HG03064 (cell line): ENCODE data around the gene GPR34.
"Not testable (repeated sequence)": the region's sequence is repeated elsewhere in the genome, so short reads cannot be mapped to it uniquely, and the experiment has no call there.

ENCODE experiments used
- ATAC-seq: cut with Tn5 transposase; IDR thresholded peaks from one replicate; pipeline ENCODE4 v1.9.1; 2021; ENCODE audit warnings: low read depth; ENCODE audit not compliant: unreplicated experiment

GPR34 gene

DNA sequence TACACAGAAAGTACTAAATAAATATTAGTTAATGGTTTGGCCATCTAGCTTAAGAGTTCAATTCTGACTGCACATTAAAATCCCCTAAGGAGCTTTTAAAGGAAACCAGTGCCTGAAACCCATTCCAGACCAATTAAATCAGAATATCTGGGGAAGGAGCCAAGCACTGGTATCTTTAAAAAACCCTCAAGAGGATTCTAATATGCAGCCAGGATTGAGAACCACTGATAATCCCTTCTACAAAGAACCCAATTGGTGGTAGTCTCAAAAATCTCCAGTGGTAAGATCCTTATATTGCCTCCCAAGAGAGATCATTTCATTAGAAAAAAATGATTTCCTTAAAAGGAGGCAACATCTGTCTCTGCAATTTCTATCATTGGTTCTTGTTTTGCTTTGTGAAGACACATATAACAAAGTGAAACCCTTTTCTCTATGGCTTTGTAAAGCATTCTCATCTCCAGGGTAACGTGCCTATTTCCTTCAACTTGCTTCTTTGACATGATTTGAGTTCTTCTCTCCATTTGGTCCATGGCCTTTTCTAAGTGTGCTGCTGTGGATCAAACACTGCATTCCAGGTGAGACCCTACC is 3.5 kb downstream of the GPR34 start:
- no peak for ATAC-seq

DNA sequence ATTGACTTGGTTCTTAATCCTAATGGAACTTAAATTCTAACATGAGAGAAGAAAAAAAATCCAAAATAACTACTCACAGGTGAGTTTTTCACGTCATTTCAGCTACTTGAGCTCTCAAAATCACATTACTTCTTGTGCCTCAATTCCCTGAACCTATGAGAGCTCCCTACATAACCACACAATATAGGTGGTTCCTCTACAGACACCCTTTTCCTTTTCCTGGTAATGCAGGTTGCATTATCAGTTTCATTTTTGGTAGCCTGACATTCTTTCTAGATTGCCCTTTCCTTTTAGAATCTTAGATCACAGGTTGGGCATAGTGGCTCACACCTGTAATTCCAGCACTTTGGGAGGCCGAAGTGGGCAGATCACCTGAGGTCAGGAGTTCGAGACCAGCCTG is 4.3 kb downstream of the GPR34 start:
- no peak for ATAC-seq

DNA sequence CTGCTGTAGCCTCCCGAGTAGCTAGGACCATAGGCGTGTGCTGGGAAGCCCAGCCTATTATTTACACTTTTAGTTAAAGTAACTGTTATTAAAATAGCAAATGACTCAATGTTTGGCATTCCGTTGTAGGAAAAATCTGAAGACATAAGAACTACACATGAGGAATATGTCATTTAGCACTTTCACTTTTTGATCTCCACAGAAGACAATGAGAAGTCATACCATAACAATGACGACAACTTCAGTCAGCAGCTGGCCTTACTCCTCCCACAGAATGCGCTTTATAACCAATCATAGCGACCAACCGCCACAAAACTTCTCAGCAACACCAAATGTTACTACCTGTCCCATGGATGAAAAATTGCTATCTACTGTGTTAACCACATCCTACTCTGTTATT is 6.7 kb downstream of the GPR34 start:
- ATAC-seq: no peak

DNA sequence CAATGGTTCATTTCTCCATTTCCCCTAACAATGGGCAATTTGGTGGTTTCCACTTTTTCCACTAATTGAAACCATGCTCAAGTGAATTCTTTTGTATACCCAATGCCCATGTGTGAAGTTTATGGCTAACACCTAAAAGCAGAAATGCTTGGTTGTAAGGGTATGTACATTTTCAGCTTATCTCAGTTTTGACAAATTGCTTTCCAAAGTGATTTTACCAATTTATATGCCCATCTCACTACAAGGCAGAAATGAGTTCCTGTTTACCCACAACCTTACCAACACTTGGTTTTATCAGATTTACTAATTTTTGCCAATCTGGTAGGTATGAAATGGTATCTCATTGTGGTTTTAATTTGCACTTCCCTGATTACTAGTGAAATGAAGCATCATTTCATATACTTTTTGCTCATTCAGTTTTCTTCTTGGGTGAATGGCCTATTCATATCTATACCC is 14.8 kb downstream of the GPR34 start:
- no peak for ATAC-seq

DNA sequence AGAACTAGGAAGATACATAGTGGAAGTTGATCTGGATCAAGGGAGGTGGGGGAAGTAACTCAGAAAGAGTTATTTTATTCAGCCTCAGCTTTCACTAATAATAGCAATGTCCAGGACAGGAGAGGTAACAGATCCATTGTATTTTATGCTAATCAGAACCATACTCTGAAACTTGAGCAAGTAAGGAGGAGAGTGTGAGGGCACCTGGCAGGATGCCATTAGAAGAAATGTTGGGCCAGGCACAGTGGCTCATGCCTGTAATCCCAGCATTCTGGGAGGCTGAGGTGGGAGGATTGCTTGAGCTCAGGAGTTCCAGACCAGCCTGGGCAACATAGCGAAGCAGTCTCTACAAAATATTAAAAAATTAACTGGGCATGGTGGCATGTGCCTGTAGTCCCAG is 16.3 kb downstream of the GPR34 start:
- no peak for ATAC-seq

DNA sequence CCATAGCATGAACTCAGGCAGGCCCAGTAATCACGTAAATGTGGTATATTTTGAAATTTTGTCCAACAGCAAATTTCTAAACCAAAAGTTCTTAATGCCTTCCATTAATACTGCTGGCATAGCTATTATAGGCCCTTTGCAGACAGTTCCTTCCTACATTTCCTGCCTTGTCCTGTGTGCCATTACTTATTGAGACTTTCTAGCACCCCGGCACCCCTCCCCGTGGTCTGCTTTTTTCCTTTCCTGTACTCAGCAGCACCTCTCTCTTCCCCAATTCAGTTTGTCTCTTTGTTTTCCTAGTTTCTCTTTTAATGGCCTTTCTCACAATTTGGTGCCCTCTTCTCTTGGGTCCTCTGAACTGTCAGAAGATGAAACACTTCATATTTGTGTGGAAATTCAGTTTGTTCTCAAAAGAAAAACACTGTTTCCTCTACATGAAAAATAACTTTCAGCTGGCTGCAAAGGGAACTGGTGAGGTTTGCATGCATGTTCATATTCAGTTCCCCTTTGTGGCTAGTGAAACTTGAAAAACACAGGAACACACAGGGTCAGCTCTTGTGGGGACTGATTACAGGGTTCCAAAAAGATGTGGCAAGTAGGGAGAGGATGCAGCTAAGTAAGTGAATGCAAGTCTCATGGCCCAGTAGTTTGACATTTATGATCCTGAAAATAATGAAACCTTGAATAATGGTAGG is 17.1 kb downstream of the GPR34 start:
- peak; percentile 74 for ATAC-seq

DNA sequence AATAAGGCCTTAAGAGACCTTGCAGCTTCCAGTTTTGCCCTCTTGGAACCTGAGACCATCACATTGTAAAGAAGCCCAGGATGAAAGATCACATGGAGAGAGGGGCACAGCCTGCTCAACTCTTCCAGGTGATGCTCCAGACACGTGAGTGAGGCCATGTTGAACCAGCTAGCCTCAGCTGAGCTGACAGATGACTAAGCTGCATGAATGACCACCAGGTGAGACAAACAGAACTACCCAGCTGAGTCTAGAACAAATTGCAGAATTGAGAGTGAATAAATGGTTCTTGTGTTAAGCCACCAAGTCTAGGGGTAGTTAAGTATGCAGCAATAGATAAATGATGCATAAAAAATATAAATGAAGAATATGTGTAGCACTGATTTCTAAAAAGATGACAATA is 18.4 kb downstream of the GPR34 start:
- ATAC-seq: no peak

DNA sequence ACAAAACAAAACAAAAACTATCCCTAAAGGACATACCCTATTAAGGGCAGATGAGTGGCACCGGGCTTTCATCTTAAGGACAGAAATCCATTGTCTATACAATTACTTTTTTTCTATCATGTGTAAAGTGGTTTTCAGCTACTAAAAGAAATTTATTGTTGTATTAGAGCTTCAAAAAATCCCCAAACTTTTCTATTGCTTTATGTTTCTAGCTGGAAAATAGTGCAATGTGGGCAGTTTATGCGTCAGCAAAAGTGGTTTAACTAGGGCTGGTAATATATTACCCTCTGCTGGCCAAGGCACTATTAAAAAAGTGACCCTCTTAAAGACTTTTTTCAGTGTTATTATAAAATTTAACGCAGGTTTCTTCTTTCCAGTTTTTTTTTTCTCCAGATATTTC is 19.7 kb downstream of the GPR34 start:
- no peak for ATAC-seq

DNA sequence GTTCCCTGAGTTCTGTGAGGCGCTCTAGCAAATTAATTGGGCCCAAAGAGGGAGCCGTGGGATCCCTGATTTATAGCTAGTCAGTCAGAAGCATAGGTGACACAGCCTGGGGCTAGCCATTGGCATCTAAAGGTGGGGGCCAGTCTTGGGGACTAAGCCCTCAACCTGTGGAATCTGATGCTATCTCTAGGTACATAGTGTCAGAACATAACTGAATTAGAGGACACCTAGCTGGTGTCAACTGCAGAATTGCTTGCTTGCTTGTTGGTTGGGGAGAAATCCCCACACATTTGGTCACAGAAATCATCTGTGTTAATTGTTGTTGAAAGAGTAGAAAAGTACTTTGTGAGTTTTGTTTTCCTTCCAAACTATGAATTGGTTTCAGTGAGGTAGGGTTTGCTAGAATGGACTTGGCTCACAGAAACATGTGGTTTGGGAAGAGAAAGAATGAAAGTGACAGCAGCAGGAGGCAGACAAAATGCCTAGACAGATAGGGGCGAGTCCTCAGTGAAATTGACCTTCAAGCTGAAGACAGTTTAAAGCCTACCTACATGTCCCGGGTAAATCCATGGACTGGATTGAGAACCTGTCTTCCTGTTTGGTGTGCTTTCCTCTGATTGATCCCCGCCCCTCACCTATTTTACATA is 22.4 kb downstream of the GPR34 start:
- no peak for ATAC-seq

DNA sequence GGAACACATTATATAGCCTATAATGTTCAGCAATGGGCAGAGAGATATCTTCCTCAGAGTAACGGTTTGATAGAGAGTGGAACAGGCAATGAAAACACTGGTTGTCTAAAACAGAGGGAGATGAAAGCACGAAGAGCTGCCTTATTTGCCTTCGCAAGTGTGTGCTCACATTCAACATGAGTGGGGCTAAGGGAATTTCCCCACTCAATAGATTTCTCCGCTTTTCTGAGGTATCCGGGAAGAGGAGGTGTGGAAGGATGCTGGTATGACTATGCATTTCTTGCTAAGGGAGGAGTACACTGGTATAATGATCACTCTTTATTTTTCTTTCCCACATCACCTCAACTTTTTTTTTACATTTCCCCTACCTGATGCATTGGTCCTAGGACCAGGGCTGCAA is 27.4 kb downstream of the GPR34 start:
- ATAC-seq: no peak

DNA sequence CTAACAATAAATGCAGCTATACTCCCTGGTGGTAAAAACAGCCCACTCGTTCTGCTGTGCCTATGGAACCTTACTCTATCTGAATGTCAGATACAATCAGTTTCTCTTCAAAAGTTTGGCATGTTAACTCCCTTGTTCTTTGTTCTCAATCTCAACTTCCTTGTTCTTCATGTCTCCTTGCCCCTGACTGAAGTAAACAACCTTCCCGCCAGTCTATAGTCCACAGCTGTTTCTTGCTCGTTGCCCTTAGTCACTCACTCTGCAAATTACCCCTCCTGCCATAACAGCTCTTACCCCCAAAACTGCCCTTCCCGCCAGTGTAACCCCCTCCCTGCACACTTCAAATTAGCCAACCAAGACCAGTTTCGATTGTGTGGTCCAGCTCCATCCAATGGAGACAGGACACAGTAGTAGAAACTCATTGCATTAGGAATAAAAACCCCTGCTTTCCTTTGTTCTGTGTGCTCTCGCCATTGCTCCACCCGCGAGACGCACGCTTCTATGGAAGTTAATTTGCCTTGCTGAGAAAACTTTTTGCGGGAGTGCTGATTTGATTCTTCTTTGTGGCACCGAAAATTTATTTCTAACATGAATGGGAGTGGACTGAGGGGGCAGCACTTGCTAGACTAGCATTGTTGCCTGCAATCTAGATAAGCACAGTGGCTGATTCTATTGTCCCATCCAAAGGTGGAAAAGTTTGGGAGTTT is 28.1 kb downstream of the GPR34 start:
- no peak for ATAC-seq

DNA sequence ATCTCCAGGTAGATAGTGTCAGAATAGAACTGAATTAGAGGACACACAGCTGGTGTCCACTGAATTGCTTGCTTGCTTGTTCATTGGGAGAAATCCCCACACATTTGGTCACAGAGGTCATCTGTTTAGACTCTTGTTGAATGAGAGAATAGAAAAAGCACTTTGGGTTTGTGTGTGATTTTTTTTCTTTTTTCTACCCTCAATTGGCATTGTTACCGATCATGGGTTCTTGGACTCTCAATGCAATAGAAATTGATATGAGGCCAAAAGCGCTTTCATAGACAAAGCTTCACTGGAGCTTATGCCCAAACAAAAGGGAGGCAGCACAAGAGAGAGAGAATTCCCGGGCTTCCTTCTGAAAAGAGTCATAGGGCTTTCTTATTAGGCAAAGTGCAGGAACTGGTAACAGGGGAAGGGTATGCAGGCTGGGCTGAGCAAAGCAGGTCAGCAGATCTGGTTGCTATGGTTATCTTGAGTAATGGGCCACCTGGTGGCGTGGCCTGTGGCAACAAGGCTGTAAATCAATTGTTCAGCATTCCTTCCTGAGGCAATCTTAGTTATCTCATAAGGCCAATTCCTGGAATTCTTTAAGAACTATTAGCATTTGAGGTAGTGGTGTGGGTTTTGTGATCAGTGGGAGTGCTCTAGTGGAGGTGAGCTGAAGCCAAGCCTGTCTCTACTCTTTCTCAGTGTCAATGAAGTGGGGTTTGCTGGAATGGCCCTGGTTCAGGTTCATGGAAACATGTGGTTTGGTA is 29.9 kb downstream of the GPR34 start:
- no peak for ATAC-seq

DNA sequence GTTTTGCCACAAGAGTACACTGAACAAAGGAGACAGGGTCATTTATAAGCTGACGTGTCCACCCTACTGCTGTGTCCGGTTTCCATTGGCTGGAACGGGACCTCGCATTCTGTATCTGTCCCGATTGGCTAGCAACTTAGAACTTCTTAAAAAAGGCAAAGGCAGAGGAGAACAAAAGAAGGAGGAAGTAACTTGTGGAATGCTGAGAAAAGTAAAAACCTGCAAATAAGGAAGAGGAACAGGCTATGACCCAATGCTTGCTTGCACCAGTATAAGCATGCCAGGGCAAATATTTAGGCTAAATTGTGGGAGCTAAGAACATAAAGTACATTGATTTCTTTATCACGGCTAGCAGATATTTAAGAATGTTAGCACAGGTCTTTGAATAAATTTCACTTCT is 30.8 kb downstream of the GPR34 start:
- not testable (repeated sequence) for ATAC-seq

DNA sequence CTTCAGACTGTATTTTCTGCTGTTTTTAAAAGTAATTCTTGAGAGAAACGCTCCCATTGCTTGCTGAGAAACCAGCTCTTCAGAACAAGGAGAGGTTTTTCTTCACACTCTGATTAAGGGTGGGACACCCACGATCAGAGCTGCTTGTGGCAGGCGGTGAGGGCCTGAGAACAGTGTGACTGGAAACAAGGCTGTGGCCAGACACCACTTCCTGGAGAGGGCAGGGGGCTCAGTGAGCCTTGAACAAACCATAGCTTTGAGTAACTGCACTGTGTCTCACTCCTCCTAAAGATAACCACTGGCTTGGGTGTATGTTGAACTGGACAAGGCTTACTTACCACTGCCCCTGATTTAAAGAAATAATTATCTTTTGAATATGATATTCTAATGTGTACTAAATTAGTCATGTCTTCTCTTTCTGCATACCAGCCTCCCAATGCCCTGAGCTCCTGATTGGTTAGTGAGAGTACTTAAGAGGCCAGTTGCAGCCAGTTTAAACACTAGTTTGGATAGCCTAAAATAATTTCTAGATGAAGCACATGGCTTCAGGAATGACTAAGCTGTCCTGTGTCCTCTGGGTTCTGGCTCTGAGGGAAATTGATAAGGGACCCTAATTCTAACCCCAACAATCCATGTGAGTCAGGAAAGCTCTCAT is 31.5 kb downstream of the GPR34 start:
- peak; percentile 79 for ATAC-seq

DNA sequence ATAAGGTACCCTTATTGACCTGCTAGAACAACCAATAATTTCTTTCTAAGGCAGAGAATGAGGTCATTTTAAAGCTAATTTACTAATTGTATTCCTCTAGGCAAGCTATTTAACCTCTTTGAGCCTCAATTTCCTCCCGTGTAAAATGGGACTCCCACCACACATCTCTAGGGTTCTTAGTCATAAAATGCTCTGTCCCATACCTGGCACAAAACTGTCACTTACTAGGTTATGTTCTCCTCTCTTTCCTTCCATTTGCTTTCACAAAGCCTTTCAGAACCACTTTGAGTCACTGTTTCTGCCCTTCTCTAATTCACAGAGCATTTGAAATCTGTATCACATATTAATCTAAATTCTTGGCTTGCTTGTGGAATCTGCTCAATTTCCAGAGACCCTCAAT is 32.8 kb downstream of the GPR34 start:
- ATAC-seq: no peak

DNA sequence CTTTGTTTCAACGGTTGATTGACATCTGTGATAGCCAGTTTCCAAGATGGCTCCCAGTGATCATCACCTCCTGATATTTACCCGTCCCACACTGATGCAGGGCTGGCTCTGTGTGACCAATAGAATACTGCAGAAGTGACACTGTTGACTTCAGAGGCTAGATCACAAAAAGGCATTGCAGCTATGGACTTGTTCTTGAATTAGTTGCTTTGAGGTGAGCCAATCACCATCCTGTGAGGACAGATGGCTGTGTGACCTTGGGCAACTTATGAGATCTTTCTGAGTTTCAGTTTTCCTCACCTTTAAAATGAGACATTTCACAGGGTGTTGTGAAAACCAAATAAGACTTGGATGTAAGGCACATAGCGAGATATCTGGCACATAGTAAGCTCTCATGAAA is 33.4 kb downstream of the GPR34 start:
- no peak for ATAC-seq

DNA sequence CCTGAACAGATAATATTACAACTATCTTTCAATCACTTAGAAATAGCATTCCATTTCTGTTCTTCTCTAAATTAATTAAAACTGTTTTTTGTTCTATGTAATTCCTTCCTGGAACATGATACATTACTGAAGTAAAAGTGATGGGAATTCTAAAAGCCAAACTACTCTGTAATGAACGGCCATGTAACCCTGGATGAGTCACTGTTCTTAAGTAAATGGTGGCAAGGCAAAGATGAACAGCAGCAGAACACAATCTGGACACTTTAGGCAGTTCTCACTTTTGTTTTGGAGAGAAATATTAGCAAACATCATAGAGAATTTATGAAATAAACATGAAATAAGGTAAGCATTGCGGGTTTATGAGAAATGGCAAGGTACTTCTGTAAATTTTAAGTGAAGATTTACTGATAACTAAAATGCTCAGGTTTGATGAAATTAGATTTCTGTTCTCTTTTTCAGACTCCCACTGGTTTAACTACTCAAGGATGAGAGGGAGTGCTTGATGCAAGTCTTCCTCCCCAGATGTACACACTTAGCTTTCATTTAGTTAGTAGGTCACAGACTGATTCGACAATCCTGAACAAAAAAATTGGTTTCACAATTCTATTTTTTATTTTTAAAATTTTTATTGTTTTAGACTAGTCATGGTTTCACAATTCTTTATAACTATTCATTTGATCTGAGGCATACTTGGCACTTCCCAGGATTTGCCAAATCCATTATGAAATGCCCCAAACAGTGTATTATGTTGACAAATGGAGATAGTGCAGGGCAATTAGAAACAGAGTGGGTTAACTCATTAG is 34.2 kb downstream of the GPR34 start:
- ATAC-seq: no peak

DNA sequence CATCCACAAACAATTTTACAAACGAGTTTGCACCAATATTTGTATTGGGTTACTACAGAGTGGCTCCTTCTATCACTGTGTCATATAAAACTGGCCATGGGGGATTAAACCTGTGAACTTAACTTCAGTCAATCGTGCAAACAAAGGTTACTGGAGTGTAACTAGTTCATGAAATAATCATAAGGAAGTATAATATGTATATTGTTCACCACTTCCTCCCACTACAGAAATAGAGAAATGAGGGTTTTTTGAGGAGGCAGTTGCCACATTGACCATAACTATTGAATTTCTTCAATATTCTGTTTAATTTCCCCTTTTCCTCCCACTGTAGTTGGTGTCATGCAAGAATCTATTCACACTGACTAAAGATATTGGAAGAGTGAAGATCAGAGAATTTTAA is 35.1 kb downstream of the GPR34 start, which contains the start of gene GPR82:
GPR82 (plus strand) TSS at position 356 of the 400 bp plus-strand sequence. CDS start 2,846 bp downstream, outside the sequence.
- ATAC-seq: no peak

DNA sequence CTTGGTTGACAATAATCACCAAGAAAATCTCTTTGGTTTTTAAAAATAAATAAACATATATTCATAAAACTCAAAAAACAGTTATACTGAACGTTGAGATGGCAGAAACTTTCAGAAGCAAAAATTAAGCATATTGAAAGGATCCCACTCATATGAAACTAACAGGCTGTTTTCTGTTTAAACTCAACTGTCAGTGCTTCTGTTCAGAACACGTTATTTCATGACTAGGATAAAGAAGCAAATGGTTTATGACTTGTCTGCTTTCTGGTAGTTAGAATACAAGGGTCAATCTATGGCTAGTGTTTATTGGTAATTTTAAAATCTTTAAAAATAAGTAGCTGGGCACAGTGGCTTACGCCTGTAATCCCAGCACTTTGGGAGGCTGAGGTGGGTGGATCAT is 39.4 kb downstream of the GPR34 start:
- no peak for ATAC-seq
